T-helper 2 cell treated with Interferon-gamma antibody and Interleukin-4, amounts not matched to agents 100 ng/mL and 5 ng/mL, for 36 hours (primary cell): Measurements from ENCODE around the gene MXI1. TPM values are rescaled to one million over a fixed set of nuclear protein-coding genes. Genes with fewer than 3 reads are reported as not detected.
"Not testable (repeated sequence)": the region's sequence is repeated elsewhere in the genome, so short reads cannot be mapped to it uniquely, and the experiment has no call there.

Source experiments
- intact Hi-C: fragments of 100-400 bp; cut with micrococcal nuclease; formaldehyde crosslinking; loops from one replicate; pipeline ENCODE4 v1.15.1; 2023
- total RNA-seq: library from RNA; stranded (reverse); gene quantifications from 2 replicates; pipeline ENCODE4 v1.2.3, GENCODE V29; 2022

The MXI1 gene
- total RNA-seq, 1 donor from 2014 or later, result 8.5 TPM

DNA sequence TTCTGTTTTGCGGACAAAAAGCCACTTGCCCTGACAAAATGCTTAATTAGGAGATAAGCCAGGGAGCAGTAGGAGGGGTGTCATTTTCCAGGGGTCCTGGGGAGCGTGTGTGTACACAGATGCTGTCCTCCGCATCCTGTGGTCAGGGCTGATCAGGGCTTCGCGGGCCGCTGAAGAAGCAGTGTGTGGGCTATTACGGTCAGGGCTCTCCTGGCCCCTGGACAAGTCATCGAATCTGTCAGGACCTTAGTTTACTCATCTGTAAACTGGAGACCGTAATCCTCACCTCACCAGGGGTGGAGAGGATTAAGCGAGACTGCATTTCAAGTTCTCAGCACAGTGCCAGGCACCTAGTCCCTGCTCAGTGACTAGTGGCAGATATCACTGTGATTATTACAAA lies 26.0 kb upstream of the MXI1 start:
- intact Hi-C loops, result no loop called here

GRCh38 chr10:110181911-110182310 lies 25.5 kb upstream of the MXI1 start:
- intact Hi-C loops, result no loop called here

GRCh38 chr10:110184398-110184797 lies 23.0 kb upstream of the MXI1 start:
- intact Hi-C loops, result no loop called here

DNA sequence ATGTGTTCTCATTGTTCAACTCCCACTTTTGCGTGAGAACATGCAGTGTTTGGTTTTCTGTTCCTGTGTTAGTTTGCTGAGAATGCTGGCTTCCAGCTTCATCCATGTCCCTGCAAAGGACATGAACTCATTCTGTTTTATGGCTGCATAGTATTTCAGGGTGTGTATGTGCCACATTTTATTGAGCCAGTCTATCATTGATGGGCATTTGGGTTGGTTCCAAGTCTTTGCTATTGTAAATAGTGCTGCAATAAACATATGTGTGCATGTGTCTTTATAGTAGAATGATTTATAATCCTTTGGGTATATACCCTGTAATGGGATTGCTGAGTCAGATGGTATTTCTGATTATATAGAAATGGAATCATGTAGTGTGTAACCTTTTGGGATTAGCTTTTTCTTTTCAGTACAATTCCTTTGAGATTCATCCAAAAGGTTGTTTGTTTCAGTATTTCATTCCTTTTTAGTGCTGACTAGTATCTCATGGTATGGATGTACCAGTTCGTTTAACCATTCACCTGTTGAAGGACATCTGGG lies 21.7 kb upstream of the MXI1 start:
- intact Hi-C loops, result not testable (repeated sequence)

DNA sequence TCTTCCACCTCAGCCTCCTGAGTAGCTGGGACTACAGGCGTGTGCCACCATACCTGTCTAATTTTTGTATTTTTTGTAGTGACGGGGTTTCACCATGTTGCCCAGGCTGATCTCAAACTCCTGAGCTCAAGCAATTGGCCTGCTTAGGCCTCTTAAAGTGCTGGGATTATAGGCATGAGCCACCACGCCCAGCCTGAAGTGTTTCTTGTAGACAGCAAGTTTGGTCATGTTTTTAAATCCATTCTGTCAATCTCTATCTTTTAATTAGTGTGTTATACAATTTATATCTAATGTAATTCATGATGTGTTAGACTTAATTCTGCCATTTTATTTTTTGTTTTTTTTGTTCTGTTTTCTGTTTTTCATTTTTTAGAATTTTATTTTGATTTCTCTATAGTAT lies 17.2 kb upstream of the MXI1 start:
- intact Hi-C loops, result no loop called here

GRCh38 chr10:110192552-110192951 lies 14.9 kb upstream of the MXI1 start:
- intact Hi-C loops, result no loop called here

- intact Hi-C loops, result no loop called here
These were observed 6.9 kb upstream of the MXI1 start for GRCh38 chr10:110200503-110200902.

GRCh38 chr10:110201046-110201445 lies 6.4 kb upstream of the MXI1 start:
- intact Hi-C loops, result not testable (repeated sequence)

DNA sequence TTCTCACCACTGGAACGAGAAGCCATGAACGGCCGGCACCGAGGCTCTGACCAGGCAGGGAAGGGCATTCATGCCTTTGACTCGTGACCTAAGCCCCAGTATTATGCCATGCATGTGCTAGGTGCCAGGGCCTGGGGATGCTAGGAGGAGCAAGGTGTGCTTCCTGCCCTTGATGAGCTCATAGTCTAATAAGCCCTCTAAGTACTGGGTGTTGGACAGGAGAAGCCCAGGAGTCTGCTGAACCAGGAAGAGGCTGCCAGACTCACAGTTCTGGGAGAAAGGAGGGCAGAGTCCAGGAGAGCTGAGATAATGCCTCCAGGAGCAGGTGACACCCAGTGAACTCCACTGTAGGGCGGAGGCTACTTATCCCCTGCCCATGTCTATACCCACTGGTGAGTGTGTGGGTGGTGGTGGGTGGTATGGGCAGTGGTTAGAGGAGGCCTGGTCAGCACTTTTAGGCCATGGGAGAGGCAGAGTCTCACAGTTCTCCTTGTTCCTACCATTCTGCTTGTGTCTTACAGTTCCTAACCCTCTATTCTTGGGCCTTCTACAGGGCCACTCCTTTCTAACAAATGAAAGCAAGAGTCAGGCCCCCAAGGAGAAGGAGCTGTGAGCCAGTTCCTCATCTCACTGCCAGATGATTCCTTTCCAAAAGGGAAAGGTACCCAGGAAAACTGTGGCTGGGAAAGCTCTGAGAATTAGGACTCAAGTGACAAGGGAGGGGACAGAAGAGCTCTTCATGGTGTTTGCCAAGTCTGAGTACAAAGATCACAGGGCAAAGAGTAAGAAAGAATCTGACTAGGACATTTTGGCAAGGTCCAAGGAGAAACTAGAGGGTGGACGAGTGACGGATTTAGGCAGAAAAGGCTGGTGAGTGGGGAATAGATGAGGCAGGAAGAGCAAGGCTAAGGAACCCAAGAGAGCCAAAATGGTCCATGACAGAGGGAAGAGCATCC lies 3.6 kb upstream of the MXI1 start:
- intact Hi-C loops, result no loop called here

DNA sequence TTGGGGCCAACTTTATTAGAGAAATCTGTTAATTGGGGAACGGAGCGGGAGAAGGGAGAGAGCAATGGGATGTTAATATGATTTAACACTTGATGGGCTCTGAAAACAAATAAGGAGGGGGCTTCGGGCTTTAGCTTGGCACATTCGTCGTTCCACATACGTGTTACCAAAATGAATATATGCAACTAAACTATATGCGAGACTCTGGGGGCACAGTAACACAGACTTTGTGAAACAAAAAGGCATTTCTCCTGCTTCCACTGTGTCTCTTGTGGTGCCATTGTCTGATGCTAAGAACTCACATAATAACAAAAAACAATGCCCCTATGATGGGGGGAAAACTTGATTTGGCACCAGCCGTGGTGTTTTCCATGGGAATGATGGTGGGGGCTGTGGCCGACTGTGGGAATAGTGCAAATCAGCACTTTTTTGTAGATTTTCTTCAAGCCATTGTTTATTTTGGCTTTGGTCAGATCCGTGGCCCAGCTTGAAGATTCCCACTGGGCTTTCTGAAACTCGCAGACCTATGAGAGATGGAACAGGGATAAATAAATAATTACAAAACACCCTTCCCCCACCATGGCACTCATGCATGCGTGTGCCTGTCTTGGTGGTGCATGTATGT lies 2.2 kb upstream of the MXI1 start:
- intact Hi-C loops, result no loop called here

DNA sequence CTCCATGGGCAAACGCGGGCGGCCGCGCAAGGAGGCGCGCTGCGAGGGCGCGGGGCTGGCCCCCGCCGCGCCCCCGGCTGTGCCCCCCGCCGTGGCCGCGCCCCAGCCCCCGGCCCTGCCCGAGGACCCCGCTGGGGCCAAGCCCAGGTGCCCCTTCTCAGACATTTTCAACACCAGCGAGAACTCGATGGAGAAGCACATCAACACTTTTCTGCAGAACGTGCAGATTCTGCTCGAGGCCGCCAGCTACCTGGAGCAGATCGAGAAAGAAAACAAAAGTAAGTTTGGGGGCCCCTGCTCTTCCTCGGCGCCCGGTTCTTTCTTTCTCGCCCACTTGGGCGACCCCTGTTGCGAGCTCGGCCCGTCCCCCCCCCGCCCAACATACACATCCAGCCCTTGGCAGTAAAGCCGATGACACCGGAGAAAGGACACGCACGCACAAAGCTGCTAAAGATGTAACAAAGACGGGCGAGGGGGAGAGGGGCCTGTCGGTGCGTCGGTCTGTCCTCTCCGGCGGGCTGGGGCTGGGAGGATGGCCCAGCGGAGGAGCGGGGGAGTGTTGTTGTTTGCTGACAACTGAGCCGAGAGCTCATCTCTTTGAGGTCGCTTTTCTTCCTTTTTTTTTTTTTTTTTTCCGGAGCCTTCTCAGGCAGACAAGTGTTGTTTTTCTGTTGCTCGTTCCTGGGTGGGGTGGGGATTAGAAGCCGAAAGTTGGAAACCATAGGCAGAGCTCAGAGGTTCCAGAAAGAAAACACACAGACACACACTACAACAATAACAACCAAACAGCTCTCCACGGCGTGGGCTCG lies 604 bp downstream of the MXI1 start:
- intact Hi-C loops, result loop anchor here (1.0 to 2.0 kb wide), 5 partner anchors 51 to 139 kb away; partner anchors contain the start of gene SMNDC1

- intact Hi-C loops, result loop anchor here (1.0 to 2.0 kb wide), 5 partner anchors 52 to 140 kb away; partner anchors contain the start of gene SMNDC1
These were observed 1.4 kb downstream of the MXI1 start for GRCh38 chr10:110208614-110209453.

DNA sequence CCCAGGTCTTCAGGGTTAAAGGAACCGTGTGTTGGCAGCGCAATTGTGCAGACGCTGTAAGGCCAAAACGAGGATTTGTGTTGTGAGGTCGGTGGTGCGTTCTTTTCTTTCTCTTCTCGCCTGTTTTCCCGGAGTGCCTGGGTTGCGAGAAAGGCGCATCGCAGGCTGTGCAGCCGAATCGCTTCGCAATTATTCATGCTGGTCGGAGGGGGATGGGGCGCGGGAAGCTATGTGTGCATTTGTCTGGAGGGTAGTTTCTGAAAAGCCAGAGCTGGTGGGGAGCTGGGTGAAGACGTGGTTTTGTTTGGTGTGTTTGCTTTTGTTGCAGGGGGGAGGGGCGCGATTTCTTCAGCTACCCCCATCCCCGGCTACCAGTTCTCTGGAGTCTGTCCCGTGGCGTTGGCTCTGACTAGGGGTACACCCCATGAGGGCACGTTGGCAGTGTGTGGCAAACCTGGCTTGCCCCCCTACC lies 2.1 kb downstream of the MXI1 start:
- intact Hi-C loops, result loop anchor here (2.0 kb wide), 3 partner anchors 69 to 141 kb away; partner anchors contain the start of gene SMNDC1

- intact Hi-C loops, result loop anchor here (2.0 to 5.0 kb wide), 8 partner anchors 69 to 709 kb away; partner anchors contain the start of genes BBIP1, DUSP5, PDCD4 and SHOC2
These were observed 2.7 kb downstream of the MXI1 start for GRCh38 chr10:110209926-110210673.

- intact Hi-C loops, result loop anchor here (1.0 to 5.0 kb wide), 7 partner anchors 15 to 708 kb away; partner anchors contain the start of genes BBIP1, DUSP5, PDCD4 and SHOC2
These were observed 3.5 kb downstream of the MXI1 start for GRCh38 chr10:110210674-110211464.

- intact Hi-C loops, result loop anchor here (1.0 to 5.0 kb wide), 7 partner anchors 15 to 707 kb away; partner anchors contain the start of genes BBIP1, DUSP5, PDCD4 and SHOC2
These were observed 4.0 kb downstream of the MXI1 start for GRCh38 chr10:110211465-110211843.

GRCh38 chr10:110212119-110213006 lies 5.0 kb downstream of the MXI1 start:
- intact Hi-C loops, result loop anchor here (1.0 to 5.0 kb wide), 4 partner anchors 9 to 660 kb away; partner anchors contain the start of genes PDCD4, SMC3 and XPNPEP1
